HG03520 (cell line): ENCODE measurements around the gene IL4R.
"Not testable (repeated sequence)": the region's sequence is repeated elsewhere in the genome, so short reads cannot be mapped to it uniquely, and the experiment has no call there.

ENCODE experiments used
- ATAC-seq: cut with Tn5 transposase; IDR thresholded peaks from one replicate; pipeline ENCODE4 v1.9.1; 2021; ENCODE audit warnings: mild to moderate bottlenecking, moderate library complexity; ENCODE audit not compliant: unreplicated experiment

IL4R gene

DNA sequence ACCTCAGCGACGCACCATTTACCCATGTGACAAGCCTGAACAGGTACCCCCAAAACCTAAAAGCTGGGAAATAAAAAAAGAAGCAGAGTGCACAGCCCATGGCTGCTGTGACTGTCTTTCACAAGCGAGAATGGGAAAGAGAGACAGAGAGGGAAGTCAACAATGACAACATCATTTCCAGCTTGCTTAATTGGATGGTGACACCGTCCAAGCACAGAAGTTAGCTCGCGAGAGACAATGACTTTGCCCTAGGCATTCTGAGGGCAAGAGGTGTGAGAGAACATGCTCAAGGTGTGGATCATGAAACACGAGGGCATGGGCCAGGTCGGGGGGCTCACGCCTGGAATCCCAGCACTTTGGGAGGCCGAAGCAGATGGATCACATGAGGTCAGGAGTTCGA lies 25.9 kb upstream of the IL4R start:
- ATAC-seq, result no peak

DNA sequence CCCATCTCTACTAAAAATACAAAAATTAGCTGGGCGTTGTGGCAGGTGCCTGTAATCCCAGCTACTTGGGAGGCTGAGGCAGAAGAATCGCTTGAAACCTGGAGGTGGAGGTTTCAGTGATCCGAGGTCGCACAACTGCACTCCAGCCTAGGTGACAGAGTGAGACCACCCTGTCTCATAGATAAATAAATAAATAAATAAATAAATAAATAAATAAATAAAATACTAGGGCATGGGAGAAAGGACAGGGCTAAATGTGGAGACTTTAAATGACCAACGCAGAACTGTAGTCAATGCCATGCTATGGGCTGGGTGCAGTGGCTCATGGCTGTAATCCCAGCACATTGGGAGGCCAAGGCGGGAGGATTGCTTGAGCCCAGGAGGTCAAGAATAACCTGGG lies 25.5 kb upstream of the IL4R start:
- not testable (repeated sequence) for ATAC-seq

DNA sequence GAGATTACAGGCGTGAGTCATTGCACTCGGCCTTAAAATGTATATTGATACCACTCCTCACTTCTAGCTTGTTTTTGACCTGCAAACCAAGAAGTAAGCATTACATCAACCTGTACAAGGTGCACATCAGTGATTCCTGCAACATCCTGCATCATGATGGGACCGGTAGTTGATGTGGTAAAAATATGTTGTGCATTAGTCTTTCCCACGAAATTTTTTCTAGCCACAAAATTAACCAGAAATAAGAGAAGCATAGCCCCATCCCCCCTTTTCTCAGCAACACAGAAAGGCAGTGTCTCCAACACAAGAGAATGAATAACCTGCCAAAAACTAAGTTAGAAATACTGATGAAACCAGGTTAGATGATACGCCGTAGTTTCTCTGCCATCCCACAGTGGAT lies 24.1 kb upstream of the IL4R start:
- no peak for ATAC-seq

DNA sequence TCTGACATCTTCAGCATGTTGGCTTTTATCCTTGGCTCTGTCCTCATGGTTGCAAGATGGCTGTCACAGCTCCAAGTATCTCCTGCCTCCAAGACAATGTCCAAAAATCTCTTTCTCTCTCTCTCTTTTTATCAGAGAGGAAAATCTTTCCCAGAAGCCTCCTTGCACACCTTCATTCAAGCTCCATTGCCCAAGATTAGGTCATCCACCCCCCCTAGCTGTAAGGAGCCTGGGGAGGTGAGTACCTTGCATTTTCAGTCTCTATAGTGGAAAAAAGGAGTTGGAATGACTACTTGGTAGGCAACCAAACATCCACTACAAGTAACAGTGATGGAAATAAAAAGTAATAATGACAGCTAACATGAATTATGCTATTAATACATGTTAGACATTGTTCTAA lies 23.2 kb upstream of the IL4R start:
- ATAC-seq, result no peak

DNA sequence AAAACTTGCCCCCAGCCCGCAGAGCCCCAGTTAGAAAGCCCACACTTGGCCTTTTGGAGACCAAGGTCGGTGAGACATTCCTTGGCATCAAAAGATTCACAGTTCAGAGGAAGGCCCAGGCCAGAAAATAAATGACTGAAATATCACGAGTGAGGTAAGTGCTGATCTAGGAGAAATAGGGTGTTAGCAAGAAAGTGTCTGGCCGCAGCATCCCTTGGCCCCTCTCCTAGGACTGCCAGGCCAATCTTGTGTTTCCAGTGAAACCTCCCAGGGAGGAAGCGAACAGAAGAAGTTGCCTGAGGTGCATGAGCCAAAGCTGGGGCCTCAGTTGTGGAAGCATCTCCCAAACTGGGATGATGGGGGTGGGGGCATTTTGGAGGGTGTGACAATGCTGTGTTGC lies 22.7 kb upstream of the IL4R start:
- ATAC-seq, result no peak

DNA sequence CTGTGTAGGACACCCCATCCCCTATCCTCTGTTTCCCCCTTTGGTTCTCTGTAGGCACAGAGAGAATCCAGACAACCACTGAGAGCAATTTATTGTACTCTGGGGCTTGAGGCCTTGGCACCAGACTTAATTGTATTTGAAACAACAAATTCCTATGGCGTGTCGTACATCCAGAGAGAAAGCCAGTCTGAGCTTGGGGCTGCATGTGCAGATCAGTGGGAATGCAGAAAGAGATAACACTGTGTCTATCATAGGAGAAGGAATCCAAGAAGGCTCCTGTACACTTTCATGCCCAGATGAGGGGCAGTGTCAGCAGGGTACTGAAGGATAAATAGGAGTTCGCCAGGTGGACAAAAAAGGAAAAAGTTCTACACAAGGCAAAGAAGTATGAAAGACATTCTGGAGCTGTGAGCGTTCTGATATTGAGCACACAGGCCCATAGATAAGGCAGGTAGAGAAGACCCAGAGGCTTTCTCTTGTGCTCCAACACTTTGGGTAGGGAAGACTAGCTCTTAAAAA lies 22.0 kb upstream of the IL4R start:
- no peak for ATAC-seq

DNA sequence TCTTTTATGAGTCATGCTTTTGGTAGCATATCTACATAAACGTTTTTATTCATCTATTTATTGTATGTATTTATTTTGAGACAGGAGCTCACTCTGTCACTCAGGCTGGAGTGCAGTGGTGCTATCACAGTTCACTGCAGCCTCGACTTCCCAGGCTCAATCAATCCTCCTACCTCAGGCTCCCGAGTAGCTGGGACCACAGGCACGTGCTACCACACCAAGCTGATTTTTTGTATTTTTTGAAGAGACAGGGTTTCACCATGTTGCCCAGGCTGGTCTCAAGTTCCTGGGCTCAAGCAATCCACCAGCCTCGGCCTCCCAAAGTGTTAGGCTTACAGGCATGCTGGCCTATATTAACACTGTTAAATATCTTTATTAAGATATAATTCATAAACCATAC lies 20.4 kb upstream of the IL4R start:
- ATAC-seq, result no peak

DNA sequence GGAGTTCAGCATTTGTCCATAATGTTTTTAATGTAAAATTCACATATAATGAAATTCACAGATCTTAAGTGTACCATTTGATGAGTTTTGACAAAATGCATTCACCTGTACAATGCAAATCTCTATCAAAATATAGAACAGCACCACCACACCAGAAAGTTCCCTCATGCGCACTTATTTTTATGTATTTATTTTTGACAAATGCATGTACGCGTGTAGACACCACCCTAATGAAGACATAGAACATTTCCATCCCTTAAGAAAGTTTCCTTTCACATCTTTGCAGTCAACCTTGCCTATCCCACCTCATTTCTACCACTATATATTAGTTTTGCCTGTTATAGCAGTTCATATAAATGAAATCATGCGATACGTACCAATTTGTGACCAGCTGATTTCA lies 15.6 kb upstream of the IL4R start:
- no peak for ATAC-seq

DNA sequence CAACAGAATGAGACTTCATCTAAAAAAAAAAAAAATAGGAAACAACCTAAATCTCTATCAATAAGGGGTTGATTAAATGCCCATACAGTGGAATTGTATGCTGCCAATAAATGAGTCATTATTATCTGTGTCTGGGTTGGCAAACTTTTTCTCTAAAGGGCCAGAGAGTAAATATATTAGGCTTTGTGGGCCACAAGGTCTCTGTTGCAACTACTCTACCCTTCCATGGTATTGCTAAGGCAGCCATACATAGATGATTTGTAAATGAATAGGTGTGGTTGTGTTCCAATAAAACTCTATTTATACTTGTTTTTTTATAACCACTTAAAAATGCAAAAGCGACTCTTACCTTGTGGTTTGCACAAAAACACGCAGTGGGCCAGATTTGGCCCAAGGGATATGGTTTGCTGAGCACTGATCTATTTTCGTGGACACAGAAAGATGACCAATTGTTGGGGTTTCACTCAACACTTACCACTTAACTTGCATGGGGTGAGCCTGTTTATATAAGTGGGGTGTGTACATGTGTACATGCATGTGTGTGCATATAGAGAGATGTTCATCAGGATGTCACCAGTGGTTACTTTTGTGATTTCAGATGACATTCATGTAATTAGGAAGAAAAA lies 12.4 kb upstream of the IL4R start:
- peak; percentile 56 for ATAC-seq

DNA sequence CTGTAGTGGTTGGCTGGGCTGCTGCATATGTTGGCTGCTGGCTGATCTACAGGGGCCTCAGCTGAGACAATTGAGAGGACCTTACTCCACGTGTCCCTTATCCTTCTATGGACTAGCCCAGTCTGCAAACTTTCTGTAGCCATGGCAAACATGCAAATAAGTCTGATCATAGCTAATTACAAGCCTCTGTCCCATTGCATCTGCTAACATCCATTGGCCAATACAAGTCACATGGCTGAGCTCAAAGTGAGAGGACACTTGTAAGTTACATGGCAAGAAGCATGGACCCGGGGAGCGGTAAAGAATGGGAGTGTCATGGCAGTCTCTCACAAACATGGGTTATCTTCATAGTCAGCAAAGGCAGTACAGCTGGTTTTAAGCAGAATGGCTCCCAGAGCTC lies 11.6 kb upstream of the IL4R start:
- ATAC-seq, result no peak

DNA sequence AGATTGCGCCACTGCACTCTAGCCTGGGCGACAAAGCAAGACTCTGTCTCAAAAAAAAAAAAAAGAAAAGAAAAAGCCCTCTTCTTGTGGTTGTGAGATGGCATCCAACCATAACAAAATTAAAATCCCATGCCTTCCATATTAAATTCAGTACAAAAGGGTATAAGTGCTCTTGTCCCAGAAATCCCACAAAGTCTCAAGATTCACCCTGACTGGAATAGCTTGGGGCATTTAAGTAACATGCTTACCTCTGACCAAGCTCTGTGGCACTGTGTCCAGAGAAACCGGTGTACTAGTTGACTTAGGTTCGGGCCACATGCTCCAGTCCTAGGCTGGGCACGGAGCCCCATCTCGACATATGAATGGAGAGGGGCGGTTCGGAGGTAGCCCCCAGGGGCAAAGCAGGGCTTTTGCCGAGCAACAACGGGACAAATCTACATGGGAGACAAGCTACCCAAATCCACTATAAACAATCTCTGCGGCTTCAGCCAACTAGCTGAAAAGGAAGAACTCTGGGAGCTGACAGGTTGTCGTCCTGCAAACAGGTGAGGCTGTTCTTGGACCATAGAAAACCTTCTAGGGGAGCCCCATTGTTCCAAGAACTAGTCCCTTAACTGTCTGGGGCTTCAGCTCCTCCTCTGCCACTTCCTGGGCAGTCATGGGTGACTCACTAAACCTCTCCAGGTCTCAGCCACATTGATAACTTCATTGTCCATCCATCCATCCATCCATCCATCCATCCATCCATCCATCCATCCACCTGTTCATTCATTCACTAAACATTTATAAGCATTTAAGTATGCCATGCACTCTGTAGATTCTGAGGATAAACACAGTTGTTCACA lies 10.3 kb upstream of the IL4R start:
- ATAC-seq, result no peak

DNA sequence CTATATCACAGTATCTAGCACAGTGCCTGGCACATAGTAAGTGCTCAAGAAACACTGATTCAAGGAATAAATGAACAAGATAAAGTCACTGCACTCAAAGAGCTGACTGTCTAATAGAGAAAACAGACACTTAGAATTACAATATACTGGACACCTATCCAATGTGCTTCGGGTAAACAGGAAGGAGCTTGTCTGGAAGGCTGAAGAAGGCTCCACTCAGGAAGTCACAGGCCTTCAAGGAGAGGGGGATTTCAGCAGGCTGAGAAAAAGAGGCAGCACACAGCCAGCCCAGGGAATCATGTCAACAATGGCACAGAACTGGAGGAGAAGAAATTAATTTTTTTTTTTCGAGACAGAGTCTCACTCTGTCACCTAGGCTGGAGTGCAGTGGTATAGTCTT lies 9.7 kb upstream of the IL4R start:
- ATAC-seq, result no peak

DNA sequence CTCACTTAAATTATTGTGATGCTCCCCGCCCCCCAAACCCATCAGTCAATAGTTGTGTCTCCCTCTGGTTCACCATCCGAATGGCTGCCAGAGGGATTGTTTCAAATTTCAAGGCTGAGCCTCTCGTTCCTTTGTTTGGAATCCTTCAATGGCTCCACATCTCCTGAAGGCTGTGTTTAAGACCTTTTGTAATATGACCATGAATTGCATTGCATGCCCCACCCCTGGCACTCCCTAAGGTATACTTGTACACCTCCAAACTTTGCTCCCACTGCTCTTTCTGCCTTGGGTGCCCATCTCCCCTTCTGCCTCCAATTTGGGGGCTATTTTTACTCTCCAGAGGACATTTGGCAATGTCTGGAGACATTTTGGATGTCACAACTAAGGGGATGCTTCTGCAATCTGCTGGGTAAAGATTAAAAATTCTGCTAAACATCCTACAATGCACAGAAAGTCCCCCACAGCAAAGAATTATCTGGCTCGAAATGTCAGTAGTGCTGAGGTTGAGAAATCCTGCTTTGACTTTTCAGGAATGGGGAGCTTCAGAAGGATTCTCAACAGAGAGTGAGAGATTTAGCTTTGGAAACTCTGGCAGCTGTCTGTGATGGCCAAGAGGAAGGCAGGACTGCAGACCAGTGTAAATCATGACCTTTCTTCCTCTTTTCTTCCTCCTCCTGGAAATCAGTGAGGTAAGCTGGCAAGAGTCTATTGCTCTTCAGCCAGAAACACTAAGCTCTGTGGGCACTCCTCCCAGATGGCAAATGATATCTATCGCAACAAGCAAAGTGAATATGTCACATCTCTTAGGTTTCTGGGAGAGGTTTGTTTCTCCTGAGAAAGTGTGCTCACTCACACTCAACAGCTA lies 8.7 kb upstream of the IL4R start:
- no peak for ATAC-seq

DNA sequence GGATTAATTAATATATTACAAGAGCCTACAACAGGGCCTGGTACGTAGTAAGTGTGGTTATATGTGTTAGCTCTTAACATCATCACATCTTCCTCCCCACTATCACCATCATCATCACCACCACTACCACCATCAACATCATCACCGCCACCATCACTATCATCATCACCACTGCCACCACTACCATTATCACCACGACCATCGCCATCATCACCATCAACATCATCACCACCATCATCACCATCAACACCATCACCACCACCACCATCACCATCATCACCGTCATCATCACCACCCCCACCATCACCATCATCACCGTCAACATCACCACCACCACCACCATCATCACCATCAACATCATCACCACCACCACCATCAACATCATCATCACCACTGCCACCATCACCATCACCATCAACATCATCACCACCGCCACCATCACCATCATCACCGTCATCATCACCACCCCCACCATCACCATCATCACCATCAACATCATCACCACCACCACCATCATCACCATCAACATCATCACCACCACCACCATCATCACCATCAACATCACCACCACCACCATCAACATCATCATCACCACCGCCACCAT lies 7.8 kb upstream of the IL4R start:
- ATAC-seq, result no peak

DNA sequence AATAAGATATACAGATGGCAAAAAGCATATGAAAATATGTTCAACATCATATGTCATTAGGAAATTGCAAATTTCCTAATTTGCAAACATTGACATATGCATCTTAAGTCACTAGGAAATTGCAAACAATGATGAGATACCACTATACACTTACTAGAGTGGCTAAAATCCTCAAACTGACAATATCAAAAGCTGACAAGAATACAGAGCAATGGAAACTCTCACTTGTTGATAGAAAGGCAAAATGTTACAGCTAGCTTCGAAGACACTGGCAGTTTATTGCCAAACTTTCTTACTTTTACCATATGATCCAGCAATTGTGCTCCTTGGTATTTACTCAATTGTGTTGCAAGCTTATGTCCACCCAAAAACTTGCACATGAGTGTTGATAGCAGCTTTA lies 5.0 kb upstream of the IL4R start:
- no peak for ATAC-seq

DNA sequence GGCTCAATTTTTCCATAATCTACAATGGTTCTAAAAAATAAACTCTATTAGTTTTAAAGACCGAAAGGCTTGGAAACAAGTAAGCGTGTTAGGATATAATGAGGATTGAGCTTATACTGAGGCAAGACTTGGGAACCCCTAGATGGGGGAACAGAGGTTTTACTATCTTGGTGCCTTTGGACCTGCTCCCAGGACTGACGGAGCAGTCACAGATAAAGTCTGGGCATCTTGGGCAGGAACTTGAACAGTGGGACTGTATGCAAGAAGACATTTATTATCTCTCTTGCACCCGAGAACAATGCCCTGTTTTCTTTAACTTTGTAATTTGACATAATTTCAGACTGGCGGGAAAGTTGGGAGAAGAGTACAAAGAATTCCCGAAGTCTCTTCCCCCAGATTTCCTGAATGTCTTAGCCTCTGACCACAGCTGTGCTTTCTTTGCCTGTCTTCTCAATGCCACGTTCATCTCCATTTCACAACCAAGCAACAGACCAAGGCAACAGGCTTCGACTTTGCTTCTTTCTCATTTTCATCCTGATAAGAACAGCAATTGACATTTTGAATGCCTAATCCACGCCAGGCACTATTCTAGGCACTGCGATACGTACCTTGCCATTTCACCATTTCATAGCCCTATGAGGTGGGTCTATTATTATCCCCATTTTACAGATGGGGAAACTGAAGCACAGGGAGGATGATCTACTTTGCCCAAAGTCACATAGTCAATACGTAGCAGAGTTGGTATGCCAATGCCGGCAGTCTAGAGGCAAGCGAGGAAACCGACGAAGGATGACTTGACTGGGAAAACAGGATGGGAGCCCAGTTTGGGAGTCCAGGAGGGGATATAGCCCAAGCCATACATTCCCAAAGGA lies 3.0 kb upstream of the IL4R start:
- ATAC-seq, result no peak

DNA sequence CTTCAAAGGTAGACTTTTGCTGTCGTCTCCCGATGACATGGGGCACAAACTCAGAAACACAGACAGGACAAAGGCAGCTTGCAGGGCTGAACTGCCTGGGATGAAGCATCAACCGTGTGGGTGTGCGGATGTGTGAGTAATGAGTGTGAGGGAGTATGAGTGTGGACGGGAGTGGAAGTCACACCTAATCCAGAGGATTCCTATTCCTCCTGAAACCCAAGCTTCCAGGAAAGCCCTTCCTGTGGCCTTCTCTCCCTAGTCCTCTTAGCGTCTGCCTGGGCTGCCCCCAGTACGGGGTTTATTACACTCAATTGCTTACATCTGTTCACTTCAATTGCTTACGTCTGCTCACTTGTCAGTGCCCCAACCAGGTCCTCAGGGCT lies 2.3 kb upstream of the IL4R start:
- ATAC-seq, result no peak

DNA sequence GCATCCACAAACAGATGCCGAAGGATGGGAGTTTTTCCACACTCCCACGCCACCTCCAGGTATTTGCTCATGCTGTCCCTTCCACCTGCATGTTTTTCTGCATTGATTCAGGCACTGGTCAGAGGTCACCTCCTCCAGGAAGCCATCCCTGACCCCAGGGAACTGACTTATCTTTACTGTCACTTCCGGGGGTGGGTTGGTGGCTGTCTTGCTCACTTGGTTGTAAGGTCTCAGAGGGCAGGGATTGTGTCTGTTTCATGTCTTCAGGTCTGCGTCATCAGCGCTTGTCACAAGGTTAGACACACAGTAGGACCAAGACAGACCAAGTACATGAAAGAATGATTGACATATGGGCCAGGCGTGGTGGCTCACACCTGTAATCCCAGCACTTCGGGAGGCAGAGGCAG lies 1.9 kb upstream of the IL4R start:
- no peak for ATAC-seq

DNA sequence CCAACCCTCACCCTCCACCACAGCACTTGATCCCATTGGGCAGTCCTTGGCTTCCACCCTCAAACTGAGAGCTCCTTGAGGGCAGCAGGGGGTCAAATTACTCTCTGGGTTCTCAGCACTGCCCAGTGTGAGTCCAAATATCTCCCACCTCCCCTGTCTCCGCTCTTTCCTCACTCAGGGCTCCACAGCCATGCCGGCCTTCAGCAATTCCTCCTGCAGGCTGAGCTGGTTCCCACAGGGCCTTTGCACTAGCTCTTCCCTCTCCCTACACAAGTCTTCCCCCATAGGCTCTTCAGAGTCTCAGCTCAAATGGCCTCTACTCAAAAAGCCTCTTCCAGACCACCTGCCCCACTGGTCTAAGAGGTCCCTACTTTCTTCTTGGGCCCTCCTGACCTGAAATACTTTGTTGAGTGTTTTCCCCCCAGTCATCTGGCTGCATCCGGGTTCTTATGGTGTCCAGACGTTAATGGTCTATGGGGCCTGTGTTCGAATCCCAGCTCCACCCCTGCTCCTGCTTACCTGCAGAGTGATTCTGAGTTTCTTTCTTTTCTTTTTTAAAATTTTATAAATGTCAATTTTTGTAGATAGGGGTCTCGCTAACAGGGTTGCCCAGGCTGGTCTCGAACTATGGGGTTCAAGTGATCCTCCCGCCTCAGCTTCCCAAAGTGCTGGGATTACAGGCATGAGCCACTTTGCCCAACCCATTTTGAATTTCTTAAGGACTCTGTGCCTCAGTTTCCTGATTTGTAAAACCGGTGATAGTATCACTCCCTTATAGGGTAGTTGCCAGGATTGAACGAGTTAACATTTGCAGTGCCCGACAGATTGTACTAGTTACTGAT lies 973 bp upstream of the IL4R start:
- no peak for ATAC-seq
